SKM-1 (cell line): ENCODE results near the gene GRB14.
"Not testable (repeated sequence)": the region's sequence is repeated elsewhere in the genome, so short reads cannot be mapped to it uniquely, and the experiment has no call there.

Source experiments
- DNase-seq: peaks from one replicate; lab custom pipeline; 2025; ENCODE audit not compliant: unreplicated experiment; lab: John Stamatoyannopoulos, UW

The GRB14 gene

DNA sequence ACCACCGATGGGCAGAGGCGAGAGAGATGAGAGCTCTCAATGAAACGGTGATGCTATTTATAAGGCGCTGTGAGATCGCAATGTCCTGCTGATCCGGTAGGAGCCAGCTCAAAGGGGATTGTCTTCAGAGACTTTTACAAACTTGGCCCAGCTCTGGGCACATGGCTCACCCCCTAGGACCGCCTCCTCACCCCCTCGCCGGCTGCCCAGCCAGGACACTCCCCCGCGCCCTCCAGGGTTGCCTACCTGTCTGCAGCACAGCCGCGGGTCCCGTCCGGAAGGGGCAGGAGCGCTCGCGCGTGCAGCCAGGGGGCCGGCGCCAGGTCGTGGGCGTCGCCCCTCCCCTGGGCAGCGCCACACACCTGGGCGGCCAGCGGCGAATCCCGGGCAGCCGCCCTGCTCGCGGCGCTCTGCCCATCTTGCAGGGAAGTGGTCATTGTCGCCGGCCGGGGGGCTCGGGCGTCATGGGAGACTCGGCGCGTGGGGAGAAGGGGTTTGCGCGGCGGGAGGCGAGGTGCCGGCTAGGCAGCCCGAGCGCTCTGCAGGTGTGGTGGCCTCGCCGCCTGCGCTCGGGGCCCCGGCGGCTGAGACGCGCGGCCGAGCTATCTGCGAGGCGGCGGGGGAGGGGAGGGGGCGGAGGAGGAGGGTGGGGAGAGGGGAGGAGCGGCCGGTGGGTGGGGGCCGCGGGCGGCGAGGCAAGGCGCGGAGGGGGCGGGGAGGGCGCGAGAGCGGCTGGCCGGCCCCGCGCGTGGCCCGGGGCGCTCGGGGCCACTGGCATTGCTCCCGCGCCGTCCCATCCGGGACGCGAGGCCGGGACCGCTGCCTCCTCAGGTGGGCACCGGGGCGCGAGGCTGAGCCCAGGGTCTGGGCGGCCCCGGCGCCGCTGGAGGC is at the start of gene GRB14:
Gene GRB14, minus strand, starts transcription at position 610 of the 891 bp plus-strand sequence. Its CDS starts 173 bp downstream, at position 437.
- peak; percentile 8 for DNase-seq

DNA sequence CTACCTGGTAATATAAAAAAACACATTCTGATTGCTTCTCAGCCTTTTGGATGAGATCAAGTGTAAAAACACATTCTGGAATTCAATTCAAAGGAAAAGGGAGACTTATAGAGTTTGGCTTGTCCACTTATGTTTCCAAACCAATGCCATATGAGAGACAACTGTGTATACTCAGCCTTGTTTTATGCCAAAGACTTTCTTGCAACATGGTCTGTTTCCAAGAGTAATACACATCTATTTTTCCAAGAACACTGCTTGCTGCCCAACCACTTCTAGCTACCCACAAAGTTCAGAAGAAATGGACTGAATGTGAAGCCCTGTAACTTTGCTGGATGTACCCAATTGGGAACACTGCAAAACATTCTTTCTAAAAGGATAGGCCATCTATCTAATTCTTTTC is 48.0 kb upstream of the GRB14 start:
- no peak for DNase-seq

DNA sequence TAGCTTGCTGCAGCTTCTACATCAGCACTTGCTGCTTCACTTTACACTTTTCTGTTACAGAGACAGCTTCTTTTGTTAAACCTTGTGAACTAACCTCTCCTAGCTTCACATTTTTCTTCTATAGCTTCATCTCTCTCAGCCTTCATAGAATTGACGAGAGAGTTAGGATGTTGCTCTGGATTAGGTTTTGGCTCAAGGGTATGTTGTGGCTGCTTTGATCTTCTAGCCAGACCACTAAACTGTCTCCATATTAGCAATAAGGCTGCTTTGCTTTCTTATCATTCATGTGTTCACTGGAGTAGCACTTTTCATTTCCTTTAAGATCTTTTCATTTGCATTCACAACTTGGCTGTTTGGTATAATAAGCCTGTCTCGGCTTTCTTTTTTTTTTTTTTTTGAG is 46.3 kb upstream of the GRB14 start:
- DNase-seq: no peak

DNA sequence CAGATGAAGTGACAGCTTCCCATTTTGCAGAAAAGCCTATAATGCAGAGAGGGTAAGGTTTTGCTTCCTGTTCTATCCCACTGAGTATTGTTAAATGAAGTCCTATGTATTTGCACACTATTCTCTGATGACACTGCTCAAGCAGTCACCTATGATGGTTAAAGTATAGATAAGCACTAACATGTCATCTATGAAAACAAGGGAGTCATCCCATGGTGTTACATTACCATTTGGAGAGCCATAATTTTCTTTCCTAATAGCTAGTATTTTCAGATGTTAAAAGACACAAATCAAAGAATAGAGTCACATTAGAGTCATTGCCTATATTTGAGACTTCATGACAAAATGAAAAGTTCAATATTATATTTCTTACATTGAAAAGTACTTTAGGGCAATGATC is 42.8 kb upstream of the GRB14 start:
- DNase-seq: no peak

DNA sequence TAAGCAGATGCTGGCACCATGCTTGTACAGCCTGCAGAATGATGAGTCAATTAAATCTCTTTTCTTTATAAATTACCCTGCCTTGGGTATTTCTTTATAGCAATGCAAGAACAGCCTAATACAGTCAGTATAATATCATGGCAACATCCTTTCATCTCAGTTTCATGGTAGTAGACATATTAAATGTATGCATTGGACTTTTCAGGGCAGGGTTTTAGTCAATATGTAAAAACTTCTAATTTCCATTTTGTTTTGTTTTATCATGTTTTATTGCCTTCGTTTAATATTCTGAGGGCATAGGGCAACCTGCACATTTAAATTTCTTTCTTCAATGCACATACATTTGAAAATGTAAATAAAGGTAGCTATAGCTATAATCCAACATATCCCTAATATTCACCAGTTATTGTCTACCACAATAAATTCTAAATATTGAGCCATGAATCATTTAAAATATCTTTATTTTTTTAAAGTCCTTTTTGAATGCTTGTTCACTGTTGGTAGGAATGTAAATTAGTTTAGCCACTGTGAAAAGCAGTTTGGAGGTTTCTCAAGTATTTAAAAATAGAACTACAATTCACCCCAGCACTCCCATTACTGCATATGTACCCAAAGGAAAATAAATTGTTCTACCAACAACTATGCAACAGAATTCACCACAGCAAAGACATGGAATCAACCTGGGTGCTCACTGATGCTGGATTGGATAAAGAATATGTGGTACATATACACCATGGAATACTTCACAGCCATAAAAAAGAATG is 41.8 kb upstream of the GRB14 start:
- DNase-seq: no peak

DNA sequence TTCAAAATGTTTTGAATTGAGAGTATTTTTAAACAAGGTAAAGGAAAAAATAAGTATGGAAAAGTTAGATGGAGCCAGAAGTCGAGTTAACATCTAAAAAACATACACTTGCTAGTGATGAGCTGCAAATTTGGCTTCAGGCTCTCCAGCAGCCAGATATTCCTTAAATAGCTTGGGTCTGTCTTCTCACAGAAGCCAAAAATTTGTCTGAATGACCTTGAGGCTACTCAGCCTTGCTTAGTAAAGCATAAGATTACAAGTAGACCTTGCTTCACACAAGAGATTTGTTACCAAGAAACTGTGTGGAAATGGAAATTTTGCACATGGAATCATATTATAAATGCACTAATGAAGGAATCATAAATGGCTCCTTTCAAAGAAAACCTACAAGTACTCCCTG is 40.8 kb upstream of the GRB14 start:
- DNase-seq: no peak

DNA sequence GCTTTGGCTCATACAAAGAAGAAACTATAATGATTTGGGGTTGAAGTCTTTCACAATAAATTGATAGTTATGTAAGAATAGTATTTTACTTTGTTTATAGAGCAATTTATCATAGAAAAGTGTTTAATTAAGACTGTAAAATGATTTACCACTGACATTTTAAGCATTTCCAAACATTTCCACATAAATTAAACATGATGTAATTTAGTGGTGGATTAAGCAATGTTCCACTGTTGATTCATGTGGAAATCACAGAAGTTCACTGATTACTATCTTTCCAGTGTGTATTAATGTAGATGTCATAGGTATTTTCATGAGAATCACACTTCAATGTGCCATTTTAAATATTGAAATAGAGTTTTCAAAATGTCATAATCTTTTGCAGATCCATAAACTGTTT is 40.1 kb upstream of the GRB14 start:
- no peak for DNase-seq

DNA sequence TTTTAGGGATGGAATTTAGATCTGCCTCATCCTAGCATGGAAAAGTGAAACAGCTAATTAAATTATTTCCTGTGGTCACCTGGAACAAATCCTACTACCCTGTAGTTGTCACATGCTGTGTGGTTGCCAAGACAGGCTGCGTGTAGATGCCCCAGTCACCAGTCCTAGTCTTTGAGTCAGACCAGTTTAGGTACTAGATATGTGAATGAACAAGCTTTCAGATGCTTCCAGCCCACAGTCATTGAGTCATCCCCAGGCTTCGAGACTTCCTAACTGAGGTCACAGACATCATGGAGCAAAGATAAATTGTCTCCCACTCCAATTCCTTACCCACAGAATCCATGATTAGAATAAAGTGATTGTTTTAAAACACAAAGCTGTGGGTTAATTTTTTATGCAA is 35.8 kb upstream of the GRB14 start:
- DNase-seq: no peak

DNA sequence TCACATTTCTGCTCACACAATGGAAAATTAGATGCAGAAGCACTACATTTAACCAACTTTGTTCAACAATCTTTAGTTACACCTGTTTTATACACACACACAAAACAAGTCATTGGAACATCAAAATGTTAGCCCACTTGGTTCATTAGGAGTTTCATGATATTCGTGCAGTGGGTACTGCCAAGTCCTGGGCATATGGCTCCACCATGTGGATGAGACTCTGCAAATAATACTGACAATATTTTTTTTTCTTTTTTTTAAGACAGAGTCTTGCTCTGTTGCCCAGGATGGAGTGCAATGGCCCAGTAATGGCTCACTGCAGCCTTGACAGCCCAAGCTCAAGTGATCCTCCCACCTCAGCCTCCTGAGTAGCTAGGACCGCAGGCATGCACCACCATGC is 34.5 kb upstream of the GRB14 start:
- DNase-seq: no peak

DNA sequence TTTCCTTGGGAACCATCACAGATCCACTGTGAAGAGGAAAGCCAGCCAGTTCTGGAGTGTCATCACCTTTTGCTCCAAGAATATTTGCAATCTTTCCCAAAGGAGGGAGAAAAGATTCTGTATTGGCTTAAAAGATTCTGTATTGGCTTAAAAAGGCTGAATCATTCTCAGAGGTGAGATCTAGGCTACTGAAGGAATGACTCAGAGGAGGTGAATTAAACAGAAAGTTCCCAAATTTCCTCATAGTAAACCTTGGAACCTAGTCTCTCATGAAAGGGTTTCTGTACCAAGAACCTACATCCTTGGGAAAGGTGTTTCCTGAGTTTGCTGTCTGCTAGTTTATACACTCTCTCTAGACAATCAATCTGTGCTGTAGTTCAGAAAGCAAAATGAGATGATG is 34.1 kb upstream of the GRB14 start:
- no peak for DNase-seq

DNA sequence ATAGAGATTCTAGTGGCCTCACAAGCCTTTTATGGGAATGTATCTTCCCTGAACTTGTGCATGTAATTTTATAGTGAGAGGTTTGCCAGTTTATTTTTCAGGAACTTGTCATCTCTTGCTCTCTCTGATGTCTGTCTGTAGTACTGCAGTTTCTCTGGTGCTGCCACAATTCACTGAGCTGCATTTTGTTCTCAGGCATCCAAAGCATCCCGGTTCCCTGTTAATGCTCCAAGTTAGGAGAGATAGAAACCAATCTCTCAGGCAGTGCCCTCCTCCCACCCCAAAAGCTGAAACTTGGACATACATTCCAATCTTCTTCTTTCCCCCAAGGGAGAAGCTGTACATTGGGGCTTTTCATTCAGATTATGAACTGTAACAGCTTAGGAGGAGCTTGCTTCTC is 30.1 kb upstream of the GRB14 start:
- DNase-seq: no peak

DNA sequence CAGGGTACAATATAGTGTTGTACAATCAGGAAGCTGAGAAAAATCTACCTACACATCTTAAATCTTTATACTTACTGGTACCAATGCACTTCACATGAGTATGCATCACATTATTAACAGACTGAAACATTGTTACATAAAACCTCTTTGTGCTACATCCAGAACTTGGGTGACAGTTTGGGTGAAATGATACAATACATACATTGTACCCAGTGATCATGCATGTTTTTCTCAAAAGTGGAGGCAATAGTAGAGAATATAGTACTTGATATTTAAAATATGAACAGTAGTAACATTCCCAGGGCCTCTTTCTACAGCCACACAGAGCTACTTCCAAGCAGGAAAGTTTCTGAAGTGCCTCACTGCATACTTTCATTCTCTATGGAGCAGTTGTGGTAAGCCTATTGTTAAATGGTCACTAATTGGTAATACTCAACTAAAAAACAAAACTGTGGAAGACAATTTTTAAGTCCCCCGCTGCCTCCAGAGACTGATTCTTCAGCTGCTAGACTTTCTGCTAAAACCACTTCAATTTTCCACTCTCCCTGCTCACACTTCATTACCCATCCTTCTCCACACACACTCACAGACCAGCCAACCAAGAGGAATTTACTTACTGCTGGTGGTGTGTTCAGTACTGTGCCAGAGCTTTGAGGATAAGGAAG is 22.9 kb upstream of the GRB14 start:
- no peak for DNase-seq

DNA sequence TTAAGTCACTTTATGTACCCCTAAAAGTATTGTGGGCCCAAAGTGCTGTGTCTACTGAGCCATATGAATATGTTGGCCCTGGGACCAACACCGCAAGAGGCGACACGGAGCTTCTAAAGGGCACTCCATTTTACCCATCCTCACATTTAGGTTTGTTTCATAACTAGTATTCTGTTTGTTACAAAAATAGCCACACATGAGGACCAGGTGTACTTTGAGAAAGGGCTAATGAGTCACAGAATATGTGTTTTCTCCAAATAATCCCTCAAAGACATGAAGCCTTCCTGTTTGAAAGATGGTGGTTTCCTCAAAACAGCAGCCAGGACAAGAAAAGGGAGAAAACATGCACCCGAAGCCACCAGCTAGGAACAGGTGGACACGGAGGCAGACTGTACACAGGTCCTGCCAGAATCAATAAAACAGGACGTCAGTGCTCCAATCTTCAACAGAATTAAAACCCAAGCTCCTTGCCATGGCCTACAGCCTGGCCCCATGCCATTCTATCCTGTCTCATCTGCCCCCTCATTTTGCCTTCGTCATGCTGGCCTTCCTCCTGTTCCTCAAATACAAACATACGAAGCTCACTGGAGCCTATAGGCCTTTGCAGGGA is 21.8 kb upstream of the GRB14 start:
- DNase-seq: no peak

DNA sequence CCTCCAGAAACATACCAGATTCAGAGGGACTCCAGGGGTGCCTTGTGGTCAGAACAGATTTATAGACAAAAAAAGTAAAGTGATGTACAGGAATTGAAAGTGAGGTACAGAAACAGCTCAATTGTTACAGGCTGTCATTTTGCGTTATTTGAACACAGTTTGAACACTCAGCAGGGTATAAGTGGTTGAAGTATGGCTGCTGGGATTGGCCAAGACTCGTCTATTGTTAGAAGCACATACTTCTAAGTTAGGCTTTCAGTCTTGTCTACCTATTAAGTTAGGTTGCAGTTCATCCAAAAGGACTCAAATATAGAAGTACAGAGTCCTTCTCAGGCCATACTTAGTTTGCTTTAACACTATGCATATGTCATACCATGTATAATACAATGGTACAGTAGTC is 21.0 kb upstream of the GRB14 start:
- DNase-seq: no peak

DNA sequence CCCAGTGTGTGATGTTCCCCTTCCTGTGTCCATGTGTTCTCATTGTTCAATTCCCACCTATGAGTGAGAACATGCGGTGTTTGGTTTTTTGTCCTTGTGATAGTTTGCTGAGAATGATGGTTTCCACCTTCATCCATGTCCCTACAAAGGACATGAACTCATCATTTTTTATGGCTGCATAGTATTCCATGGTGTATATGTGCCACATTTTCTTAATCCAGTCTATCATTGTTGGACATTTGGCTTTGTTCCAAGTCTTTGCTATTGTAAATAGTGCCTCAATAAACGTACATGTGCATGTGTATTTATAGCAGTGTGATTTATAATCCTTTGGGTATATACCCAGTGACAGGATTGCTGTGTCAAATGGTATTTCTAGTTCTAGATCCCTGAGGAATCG is 7.0 kb upstream of the GRB14 start:
- not testable (repeated sequence) for DNase-seq

DNA sequence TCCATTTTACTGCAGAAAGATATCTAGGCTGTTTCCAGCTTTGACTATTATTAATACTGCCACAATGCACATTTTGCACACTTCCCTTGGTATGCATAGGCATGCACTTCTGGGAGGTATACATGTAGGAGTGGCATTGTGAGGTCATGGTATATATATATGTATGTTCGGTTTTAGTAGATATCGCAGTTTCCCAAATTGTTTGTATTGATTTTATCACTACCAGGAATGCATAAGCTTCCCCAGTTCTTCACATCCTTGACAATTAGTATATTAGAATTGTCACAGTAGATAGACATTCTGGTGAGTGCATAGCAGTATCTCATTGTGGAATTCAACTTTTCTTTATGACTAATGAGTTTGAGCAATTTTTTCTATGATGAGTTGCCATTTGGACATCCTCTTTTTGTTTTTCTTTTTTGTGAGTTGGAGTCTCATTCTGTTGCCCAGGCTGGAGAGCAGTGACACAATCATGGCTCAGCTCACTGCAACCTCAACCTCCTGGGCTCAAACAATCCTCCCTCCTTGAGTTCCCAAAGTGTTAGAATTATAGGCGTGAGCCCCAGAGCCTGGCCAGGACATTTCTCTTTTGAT is 4.2 kb upstream of the GRB14 start:
- DNase-seq: no peak

DNA sequence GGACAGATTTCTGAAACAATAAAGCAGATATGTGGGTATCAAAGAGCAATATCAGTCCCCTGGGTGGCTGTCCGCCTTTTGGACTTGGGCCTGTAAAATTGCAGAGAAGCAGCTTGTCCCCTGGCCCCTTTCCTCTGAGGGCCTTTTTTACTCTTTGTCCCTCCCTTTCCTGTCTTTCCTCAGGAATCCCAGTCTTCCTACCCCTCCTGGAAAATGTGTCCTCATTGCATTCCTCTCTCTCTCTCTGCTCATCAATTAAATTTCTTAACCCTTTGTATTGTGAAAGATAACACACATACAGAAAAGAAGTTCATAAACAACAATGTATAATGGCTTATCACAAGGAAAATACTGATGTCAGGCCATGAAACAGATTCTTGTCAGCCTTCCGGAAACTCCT is 3.0 kb upstream of the GRB14 start:
- DNase-seq: no peak

DNA sequence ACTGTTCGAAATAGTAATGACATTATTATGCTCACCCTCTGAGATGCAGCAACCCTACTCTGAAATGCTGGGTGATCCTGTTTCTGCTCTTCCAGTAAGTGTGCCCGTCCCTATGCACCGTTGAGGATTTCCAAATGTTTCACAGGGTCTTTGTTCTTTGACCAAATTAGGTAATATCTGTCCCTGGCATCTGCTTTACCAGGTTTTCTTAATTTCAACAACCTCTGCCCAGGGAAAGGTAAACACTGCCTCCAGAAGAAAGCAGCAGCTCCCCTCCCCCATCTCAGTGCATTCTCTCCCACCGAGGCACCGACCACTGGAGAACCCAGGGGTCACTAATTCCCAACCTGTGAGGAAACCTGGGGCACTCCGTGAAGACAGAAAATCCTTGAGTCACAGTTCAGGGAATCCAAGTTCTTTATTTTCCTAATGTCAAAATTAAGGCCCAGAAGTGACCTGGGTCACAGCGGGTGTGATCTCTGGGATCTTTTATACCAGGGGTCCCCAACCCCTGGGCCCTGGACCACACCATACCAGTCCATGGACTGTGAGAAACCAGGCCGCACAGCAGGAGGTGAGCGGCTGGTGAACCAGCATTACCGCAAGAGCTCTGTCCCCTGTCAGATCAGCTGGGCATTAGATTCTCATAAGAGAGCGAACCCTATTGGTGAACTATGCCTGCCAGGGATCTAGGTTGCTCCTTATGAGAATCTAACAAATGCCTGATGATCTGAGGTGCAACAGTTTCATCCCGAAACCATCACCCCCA is 1.2 kb upstream of the GRB14 start:
- no peak for DNase-seq

DNA sequence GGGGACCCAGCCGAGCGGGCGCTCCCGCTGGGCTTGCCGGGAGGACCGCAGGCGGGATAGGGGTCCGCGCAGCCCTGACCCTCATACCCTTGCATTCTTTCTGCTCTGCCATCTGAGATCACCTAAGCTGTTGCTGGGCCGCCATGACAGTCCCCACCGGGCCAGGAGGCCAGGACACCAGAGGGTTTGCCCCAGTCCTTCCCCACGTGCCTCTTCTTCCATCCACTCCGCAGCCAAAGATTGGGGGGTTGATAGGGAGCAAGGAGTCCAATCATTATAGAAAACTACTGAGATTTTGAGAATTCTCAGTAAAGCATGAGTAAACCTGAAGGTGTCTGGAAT is 453 bp upstream of the GRB14 start:
- no peak for DNase-seq

DNA sequence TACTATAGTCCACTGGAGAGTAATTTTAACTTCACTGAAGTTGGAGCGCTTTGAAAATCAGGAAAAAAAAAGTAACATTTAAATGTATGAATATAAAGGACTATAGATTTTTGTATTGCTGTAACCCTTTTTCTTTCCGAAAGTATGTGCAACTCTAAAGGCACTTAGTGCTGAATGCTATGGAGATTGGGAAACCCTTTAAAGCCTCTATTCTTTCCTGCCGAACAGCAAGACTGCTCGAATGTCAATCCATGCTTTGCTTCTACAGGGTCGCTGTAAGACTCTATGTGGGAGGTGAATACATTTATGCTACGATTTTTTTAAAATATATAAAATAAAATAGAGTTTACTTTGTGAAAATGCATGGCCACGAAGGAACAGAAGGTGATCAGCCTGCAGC is 825 bp downstream of the GRB14 start:
- DNase-seq: no peak
